Left cardiac atrium (tissue), 4 donors: ENCODE data around the gene PRKAG2. TPM values are rescaled to one million over a fixed set of nuclear protein-coding genes. Genes with fewer than 3 reads are reported as not detected.

Source experiments
- ATAC-seq, 2 donors: fragments of 200-7000 bp; cut with Tn5 transposase; one replicate each; pipeline ENCODE4 v1.9.1; 2020; ENCODE audit warnings: mild to moderate bottlenecking in 2 of 2, moderate library complexity in 2 of 2
- DNase-seq: peaks from one replicate; pipeline ENCODE4 v3.0.0-alpha.2; 2020
- intact Hi-C, 2 donors: fragments of 100-400 bp; cut with DNase I; formaldehyde crosslinking; loops; one replicate each; pipeline versions ENCODE4 v1.14.1 to v1.15.1; 2022 to 2023
- total RNA-seq, 2 donors: library from RNA; stranded (reverse); fragmentation: NEBNext Ultra II Directional; extraction: Animal tissue kit (Norgen Biotek cat#: 25700); gene quantifications; one replicate each; pipeline ENCODE4 v1.2.1, GENCODE V29; 2021
- donor health status: DM: no; HTN: yes; CAD: no.
- donor health status: DM: no; HTN: yes; CAD: no; lungs with severe emphysema.
- donor health status: DM: yes; HTN: yes; CAD: no.
- donor health status: Dilated cardiomyopathy.

The PRKAG2 gene
- total RNA-seq, 2 donors from 2014 or later = 141 to 253 TPM

- intact Hi-C loops = no loop called here
- ATAC-seq = no peak
- no peak for DNase-seq
Measured at GRCh38 chr7:151706277-151707104, 170.4 kb downstream of the PRKAG2 start.

- ATAC-seq (peak; percentile 59 to 69), DNase-seq (peak; percentile 44)
- intact Hi-C loops = no loop called here
Measured at GRCh38 chr7:151705636-151706276, 171.2 kb downstream of the PRKAG2 start.

GRCh38 chr7:151704960-151705635, 171.8 kb downstream of the PRKAG2 start:
- DNase-seq (no peak), ATAC-seq (peak; percentile 18 to 25)
- intact Hi-C loops = no loop called here

DNA sequence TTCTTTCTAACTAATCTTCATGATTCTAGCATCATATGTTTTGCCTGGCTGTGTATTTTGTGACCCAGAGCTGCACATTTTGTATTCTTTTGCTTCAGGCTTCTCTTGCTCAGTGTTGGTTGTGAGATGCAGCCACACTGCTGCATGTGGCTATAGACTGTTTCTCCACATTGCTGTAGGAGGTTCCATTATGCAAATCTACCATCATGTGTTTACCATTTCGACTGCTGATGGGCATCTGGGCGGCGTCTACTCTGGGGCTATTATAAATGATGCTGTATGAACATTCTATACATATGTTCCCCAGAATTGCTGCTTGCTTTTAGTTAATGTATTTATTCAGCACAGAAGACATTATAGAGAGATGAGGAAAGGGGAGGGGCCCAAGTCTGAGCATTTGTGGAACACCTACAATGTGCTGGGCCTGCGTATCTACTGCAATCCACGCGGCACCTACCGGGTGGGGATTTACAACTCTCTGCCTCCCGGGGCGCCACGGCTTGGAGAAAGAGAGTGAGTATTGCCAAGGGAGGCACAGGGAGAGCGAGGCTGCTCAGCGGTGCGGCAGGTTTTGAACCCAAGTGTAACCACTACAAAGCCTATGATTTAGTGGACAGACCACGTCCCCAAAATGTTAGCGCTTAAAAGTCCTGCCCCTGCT, 172.5 kb downstream of the PRKAG2 start:
- DNase-seq (no peak), ATAC-seq (no peak)
- intact Hi-C loops = no loop called here

GRCh38 chr7:151702961-151703360, 174.0 kb downstream of the PRKAG2 start:
- ATAC-seq = no peak
- DNase-seq = no peak
- intact Hi-C loops = no loop called here

DNA sequence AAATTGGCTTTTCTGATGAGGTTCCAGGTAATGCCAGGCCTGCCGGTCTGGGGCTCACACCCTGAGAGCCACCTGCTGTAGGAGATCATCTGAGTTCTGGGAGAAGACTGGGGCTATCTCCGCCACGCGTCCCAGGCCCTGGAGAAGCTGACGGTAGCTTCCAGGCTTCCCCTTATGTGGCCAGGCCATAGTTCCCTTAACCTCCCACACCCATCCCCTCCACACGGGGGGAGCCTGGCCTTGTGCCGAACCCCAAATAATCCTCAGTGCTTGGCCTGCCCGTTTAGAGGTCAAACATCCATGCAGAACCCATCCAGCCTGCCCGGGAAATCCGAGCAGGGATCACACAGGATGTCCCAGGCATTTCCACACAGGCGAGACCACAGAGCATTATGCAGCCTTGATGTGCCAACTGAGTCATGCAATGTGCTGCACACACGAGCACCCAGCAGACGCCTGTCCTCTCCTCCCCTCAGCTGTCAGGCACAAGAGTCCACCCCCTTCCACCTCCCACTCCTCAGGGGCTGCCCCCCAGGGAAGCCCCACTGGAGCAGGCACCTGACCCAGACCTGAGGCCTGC, 176.2 kb downstream of the PRKAG2 start:
- no peak for DNase-seq
- no peak for ATAC-seq
- intact Hi-C loops = no loop called here

GRCh38 chr7:151699928-151700319, 177.0 kb downstream of the PRKAG2 start:
- no peak for DNase-seq
- ATAC-seq = no peak
- intact Hi-C loops = loop anchor here in 1 of 2 donors (10.0 kb wide), 1 partner anchor 65 kb away; no protein-coding TSS in a partner anchor

- intact Hi-C loops = loop anchor here in 1 of 2 donors (10.0 kb wide), 1 partner anchor 65 kb away; no protein-coding TSS in a partner anchor
- ATAC-seq = no peak
- no peak for DNase-seq
Measured at GRCh38 chr7:151699147-151699927, 177.6 kb downstream of the PRKAG2 start.

GRCh38 chr7:151697942-151698341, 179.0 kb downstream of the PRKAG2 start:
- DNase-seq (no peak), ATAC-seq (no peak)
- intact Hi-C loops = loop anchor here in 1 of 2 donors (10.0 kb wide), 1 partner anchor 63 kb away; no protein-coding TSS in a partner anchor

- DNase-seq (no peak), ATAC-seq (no peak)
- intact Hi-C loops = loop anchor here in 1 of 2 donors (10.0 kb wide), 1 partner anchor 63 kb away; no protein-coding TSS in a partner anchor
Measured at GRCh38 chr7:151697515-151697895, 179.4 kb downstream of the PRKAG2 start.

- DNase-seq (peak; percentile 57), ATAC-seq (peak; percentile 62 to 81)
- intact Hi-C loops = loop anchor here in 1 of 2 donors (10.0 kb wide), 1 partner anchor 62 kb away; no protein-coding TSS in a partner anchor
Measured at GRCh38 chr7:151696721-151697514, 180.0 kb downstream of the PRKAG2 start.

GRCh38 chr7:151695951-151696541, 180.9 kb downstream of the PRKAG2 start:
- intact Hi-C loops = loop anchor here in 1 of 2 donors (2.0 to 10.0 kb wide), 2 partner anchors 31 to 61 kb away; no protein-coding TSS in a partner anchor
- ATAC-seq (no peak), DNase-seq (no peak)

DNA sequence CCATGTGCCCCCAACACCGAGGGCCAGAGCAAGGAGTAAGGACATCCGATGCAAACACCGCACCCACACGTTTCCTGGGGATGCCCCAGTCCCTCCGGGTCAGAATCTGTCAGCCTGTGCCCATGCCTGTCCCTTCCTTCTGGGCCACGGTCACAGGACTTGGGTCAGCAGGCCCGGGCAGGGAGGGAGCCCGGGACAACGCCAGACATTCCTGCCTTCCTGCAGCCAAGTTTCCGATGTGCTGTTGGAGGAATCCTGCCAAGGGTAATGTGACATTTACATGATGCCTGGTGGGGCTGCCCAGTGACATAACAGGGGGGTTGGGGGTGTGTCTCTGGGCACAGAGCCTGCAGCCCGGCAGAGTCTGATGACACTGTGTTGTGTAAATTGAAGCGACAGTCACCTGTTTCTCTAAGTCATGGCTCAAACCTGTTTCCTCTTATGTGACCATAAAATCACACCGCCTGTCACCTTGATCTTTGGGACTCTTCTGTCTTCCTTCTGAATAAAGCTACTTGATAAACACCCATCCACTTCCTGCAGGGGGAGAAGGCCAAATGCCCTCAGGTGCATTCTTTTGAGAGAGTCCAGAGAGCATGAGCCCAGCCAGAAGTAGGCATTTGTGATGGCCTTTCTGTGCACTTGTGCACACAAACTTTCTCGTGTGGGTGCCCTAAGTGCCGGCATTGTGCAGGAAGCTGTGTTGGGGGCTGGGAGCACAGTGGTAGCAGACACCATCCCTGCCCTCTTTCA, 181.9 kb downstream of the PRKAG2 start:
- intact Hi-C loops = loop anchor here in 1 of 2 donors (2.0 to 10.0 kb wide), 2 partner anchors 30 to 60 kb away; no protein-coding TSS in a partner anchor
- DNase-seq (peak; percentile 68), ATAC-seq (peak; percentile 53 to 83)

DNA sequence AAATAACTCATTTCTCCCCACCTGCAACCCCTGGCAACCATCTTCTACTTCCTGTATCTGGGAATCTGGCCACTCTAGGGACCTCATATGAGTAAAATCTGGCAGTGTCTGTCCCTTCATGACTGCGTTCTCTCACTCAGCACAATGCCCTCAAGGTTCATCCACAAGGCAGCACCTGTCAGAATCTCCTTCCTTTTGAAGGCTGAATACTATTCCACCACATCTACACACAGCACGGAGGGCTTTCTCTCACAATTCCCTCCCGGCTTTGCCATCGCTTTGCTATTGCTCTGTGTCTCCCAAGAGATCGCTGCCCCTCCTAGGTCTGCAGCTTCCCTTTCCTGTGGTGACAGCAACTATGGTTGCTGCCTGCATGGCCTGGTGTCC, 182.5 kb downstream of the PRKAG2 start:
- DNase-seq (no peak), ATAC-seq (no peak)
- intact Hi-C loops = loop anchor here in 1 of 2 donors (2.0 to 10.0 kb wide), 2 partner anchors 30 to 60 kb away; no protein-coding TSS in a partner anchor

DNA sequence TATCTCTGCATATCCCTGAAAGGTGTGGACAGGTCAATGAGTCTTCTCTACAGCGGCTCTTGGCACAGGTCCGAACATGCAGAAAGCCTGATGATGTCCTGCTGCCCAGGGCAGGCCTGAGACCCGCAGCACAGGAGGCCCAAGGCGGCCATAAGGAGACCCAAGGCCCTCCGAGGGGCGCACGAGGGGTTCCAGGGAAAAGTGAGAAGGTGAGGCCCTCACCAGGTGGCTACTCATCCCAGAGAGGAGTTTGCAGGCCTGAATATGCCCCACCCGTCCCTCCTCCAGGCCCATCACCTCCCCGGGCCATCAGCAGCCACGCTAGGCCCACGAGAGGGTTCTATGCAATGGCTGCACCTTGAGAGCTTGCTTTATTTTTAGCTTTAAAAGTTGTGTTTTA, 183.8 kb downstream of the PRKAG2 start:
- no peak for ATAC-seq
- intact Hi-C loops = loop anchor here in 1 of 2 donors (10.0 kb wide), 1 partner anchor 58 kb away; no protein-coding TSS in a partner anchor
- no peak for DNase-seq

- DNase-seq = no peak
- ATAC-seq = peak in 1 of 2 donors; percentile 9
- intact Hi-C loops = loop anchor here in 1 of 2 donors (10.0 kb wide), 1 partner anchor 58 kb away; no protein-coding TSS in a partner anchor
Measured at GRCh38 chr7:151692721-151693120, 184.2 kb downstream of the PRKAG2 start.
